ENCODE results near the gene PHF13. TPM values are rescaled to one million over a fixed set of nuclear protein-coding genes. Genes with fewer than 3 reads are reported as not detected.
A peak's percentile ranks its signal among the peaks of the same experiment; 100 is the strongest.

Gene PHF13
- total and polyA plus RNA-seq, 7 experiments from 2014 or later: 4.4 to 14.3 (median 8.0) TPM

DNA sequence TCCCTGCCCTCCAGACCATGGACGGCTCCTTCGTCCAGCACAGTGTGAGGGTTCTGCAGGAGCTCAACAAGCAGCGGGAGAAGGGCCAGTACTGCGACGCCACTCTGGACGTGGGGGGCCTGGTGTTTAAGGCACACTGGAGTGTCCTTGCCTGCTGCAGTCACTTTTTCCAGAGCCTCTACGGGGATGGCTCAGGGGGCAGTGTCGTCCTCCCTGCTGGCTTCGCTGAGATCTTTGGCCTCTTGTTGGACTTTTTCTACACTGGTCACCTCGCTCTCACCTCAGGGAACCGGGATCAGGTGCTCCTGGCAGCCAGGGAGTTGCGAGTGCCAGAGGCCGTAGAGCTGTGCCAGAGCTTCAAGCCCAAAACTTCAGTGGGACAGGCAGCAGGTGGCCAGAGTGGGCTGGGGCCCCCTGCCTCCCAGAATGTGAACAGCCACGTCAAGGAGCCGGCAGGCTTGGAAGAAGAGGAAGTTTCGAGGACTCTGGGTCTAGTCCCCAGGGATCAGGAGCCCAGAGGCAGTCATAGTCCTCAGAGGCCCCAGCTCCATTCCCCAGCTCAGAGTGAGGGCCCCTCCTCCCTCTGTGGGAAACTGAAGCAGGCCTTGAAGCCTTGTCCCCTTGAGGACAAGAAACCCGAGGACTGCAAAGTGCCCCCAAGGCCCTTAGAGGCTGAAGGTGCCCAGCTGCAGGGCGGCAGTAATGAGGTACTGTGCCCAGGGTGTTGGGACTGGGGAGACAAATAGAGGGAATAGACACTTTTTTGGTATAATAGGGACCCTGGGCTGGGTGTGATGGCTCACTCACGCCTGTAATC is 32.7 kb upstream of the PHF13 start:
- H3K27me3 ChIP-seq (ENCODE audit: control insufficient read depth in 2 of 2, insufficient read depth in 2 of 2, low read length in 2 of 2): no peaks in the 10 kb centered on the region
- H3K9me3 ChIP-seq (ENCODE audit: control insufficient read depth in 2 of 3, low read length in 3 of 3): no peaks in the 10 kb centered on the region
- H3K36me3 ChIP-seq (ENCODE audit: control insufficient read depth in 2 of 3, insufficient read depth in 3 of 3, low read length in 3 of 3): peaks cover 0 to 9% (median 0%) of the 10 kb centered on the region in 3 experiments
- ATAC-seq (no peak), DNase-seq (no peak)
- no peaks in the 10 kb centered on the region for H3K27me3 Mint-ChIP-seq
- CTCF ChIA-PET: interaction anchor here (0.5 to 1.7 kb wide), 9 partner anchors 8 to 95 kb away, joined by 3 to 7 read pairs (median 3); no protein-coding TSS in a partner anchor
- intact Hi-C loops (cut with micrococcal nuclease): loop anchor here in 1 of 2 donors (1.0 kb wide), 1 partner anchor 20 kb away; no protein-coding TSS in a partner anchor
- peaks cover 25 to 27% of the 10 kb centered on the region in 2 donors for H3K4me1 ChIP-seq (ENCODE audit: control insufficient read depth in 2 of 2, insufficient read depth in 2 of 2, low read length in 2 of 2)
- H3K4me1 Mint-ChIP-seq: peaks cover 34 to 50% (median 40%) of the 10 kb centered on the region in 7 donors
- peak overlapping the region; percentile 88 to 98 (median 95) for H3K27ac Mint-ChIP-seq
- peak overlapping the region; percentile 76 for H3K4me3 ChIP-seq (ENCODE audit: low read length)
- H3K27ac ChIP-seq (ENCODE audit: low read depth, low read length): peak overlapping the region; percentile 91
- peaks cover 0 to 4% (median 0%) of the 10 kb centered on the region in 5 donors for H3K36me3 Mint-ChIP-seq
- H3K4me3 Mint-ChIP-seq: peak overlapping the region; percentile 76 to 97 (median 96)
- POLR2A ChIA-PET: interaction anchor here (0.7 to 6.9 kb wide), 16 partner anchors 8 to 121 kb away, joined by 3 to 153 read pairs (median 4); partner anchors contain the start of genes DNAJC11, KLHL21, NOL9 and TAS1R1
- peaks cover 0 to 2% (median 0%) of the 10 kb centered on the region in 11 donors for H3K9me3 Mint-ChIP-seq

DNA sequence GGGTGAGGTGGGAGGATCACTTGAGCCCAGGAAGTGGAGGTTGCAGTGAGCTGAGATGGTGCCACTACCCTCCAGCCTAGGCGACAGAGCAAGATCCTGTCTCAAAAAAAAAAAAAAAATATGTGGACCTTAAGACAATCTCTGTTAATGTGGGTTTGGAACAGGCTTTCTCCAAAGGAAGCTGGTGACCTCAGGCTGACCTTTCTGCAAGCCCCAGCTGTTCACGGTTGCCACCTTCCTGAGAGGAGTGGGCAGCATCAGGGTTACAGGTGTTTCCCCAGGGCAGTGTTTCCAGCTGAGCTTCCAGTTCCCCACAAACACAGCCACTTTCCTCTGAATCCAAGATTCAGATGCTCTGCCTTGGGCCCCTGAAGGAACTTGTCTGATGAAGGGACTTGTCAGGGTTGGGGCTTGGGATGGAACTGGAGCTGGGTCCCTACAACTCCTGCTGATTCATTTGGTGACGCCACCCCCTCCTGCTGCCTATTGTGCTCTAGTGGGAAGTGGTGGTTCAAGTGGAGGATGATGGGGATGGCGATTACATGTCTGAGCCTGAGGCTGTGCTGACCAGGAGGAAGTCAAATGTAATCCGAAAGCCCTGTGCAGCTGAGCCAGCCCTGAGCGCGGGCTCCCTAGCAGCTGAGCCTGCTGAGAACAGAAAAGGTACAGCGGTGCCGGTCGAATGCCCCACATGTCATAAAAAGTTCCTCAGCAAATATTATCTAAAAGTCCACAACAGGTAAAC is 31.8 kb upstream of the PHF13 start:
- peak; percentile 36 for ATAC-seq
- POLR2A ChIA-PET: interaction anchor here (0.7 to 6.9 kb wide), 8 partner anchors 20 to 122 kb away, joined by 3 to 153 read pairs (median 5); partner anchors contain the start of genes KLHL21, NOL9 and TAS1R1

DNA sequence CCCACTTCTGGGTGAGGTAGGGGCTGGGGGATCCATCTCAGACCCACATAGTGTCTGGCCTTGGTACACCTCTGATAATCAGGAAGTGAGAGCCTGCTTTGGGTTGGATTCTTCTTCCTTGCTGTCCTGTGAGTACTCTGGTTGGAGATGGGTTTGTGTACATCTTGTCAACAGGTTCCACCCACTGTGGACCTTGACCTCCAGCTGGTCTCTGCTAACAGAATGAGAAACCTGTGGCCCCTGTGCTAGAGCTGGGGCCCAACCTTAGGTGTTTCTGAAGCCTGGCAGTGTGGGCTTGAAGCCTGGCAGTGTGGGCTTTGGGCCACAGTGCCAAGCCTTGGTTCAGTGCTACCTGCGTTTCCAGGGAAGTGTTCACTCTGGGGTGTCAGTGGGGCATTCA is 31.2 kb upstream of the PHF13 start:
- no peak for ATAC-seq
- intact Hi-C loops (cut with micrococcal nuclease): no loop called here
- Histone ChIP-seq H3K27ac (ENCODE audit: low read depth, low read length) (peak overlapping the region; percentile 38), H3K4me3 (ENCODE audit: low read length) (no peak overlapping the region), H3K4me1 (ENCODE audit: control insufficient read depth in 2 of 2, insufficient read depth in 2 of 2, low read length in 2 of 2) (peaks cover 27 to 31% of the 10 kb centered on the region in 2 donors), H3K27me3 (ENCODE audit: control insufficient read depth in 2 of 2, insufficient read depth in 2 of 2, low read length in 2 of 2) (no peaks in the 10 kb centered on the region), H3K9me3 (ENCODE audit: control insufficient read depth in 2 of 3, low read length in 3 of 3) (no peaks in the 10 kb centered on the region), H3K36me3 (ENCODE audit: control insufficient read depth in 2 of 3, insufficient read depth in 3 of 3, low read length in 3 of 3) (peaks cover 0 to 9% (median 0%) of the 10 kb centered on the region in 3 experiments)
- ChIA-PET POLR2A (interaction anchor here (3.2 to 6.9 kb wide), 2 partner anchors 19 to 28 kb away, joined by 21 to 153 read pairs; partner anchors contain the start of genes KLHL21, NOL9 and TAS1R1), CTCF (interaction anchor here (0.6 to 1.1 kb wide), 2 partner anchors 29 to 30 kb away, joined by 3 to 4 read pairs; no protein-coding TSS in a partner anchor)
- peaks cover 0 to 2% (median 0%) of the 10 kb centered on the region in 11 donors for H3K9me3 Mint-ChIP-seq
- no peak for DNase-seq
- no peaks in the 10 kb centered on the region for H3K27me3 Mint-ChIP-seq
- H3K36me3 Mint-ChIP-seq: peaks cover 0 to 4% (median 0%) of the 10 kb centered on the region in 5 donors
- peak overlapping the region; percentile 52 to 97 (median 72) for H3K4me3 Mint-ChIP-seq
- H3K27ac Mint-ChIP-seq: peak overlapping the region in 8 of 9 donors; percentile 26 to 98 (median 74)
- H3K4me1 Mint-ChIP-seq: peaks cover 35 to 56% (median 44%) of the 10 kb centered on the region in 7 donors

More for the DNA sequence above, 31.8 kb upstream of the PHF13 start:
- H3K4me1 Mint-ChIP-seq: peaks cover 34 to 50% (median 40%) of the 10 kb centered on the region in 7 donors
- Histone ChIP-seq H3K4me1 (ENCODE audit: control insufficient read depth in 2 of 2, insufficient read depth in 2 of 2, low read length in 2 of 2) (peaks cover 25 to 27% of the 10 kb centered on the region in 2 donors), H3K36me3 (ENCODE audit: control insufficient read depth in 2 of 3, insufficient read depth in 3 of 3, low read length in 3 of 3) (peaks cover 0 to 9% (median 0%) of the 10 kb centered on the region in 3 experiments), H3K9me3 (ENCODE audit: control insufficient read depth in 2 of 3, low read length in 3 of 3) (no peaks in the 10 kb centered on the region), H3K27me3 (ENCODE audit: control insufficient read depth in 2 of 2, insufficient read depth in 2 of 2, low read length in 2 of 2) (no peaks in the 10 kb centered on the region), H3K4me3 (ENCODE audit: low read length) (no peak overlapping the region), H3K27ac (ENCODE audit: low read depth, low read length) (peak overlapping the region; percentile 38)
- peak overlapping the region; percentile 52 to 97 (median 88) for H3K4me3 Mint-ChIP-seq
- no peaks in the 10 kb centered on the region for H3K27me3 Mint-ChIP-seq
- CTCF ChIA-PET: interaction anchor here (0.6 to 1.3 kb wide), 7 partner anchors 29 to 1262 kb away, joined by 3 to 4 read pairs (median 3); no protein-coding TSS in a partner anchor
- peaks cover 0 to 4% (median 0%) of the 10 kb centered on the region in 5 donors for H3K36me3 Mint-ChIP-seq
- intact Hi-C loops (cut with micrococcal nuclease): no loop called here
- no peak for DNase-seq
- peak overlapping the region; percentile 43 to 98 (median 91) for H3K27ac Mint-ChIP-seq
- H3K9me3 Mint-ChIP-seq: peaks cover 0 to 2% (median 0%) of the 10 kb centered on the region in 11 donors

GRCh38 chr1:6584126-6585080 is 29.1 kb upstream of the PHF13 start:
- Mint-ChIP-seq H3K27me3 (no peaks in the 10 kb centered on the region), H3K9me3 (peaks cover 0 to 2% (median 0%) of the 10 kb centered on the region in 11 donors), H3K36me3 (peaks cover 0 to 4% (median 0%) of the 10 kb centered on the region in 5 donors), H3K4me3 (peak overlapping the region in 1 of 10 donors; percentile 16), H3K27ac (peak overlapping the region in 8 of 9 donors; percentile 7 to 82 (median 32)), H3K4me1 (peaks cover 28 to 57% (median 48%) of the 10 kb centered on the region in 7 donors)
- ATAC-seq: no peak
- no peak overlapping the region for H3K4me3 ChIP-seq (ENCODE audit: low read length)
- no peak for DNase-seq
- H3K27ac ChIP-seq (ENCODE audit: low read depth, low read length): no peak overlapping the region
- H3K36me3 ChIP-seq (ENCODE audit: control insufficient read depth in 2 of 3, insufficient read depth in 3 of 3, low read length in 3 of 3): peaks cover 0 to 28% (median 0%) of the 10 kb centered on the region in 3 experiments
- peaks cover 23 to 29% of the 10 kb centered on the region in 2 donors for H3K4me1 ChIP-seq (ENCODE audit: control insufficient read depth in 2 of 2, insufficient read depth in 2 of 2, low read length in 2 of 2)
- POLR2A ChIA-PET: interaction anchor here (0.8 to 1.2 kb wide), 2 partner anchors 15 to 16 kb away, joined by 3 read pairs; no protein-coding TSS in a partner anchor
- no peaks in the 10 kb centered on the region for H3K27me3 ChIP-seq (ENCODE audit: control insufficient read depth in 2 of 2, insufficient read depth in 2 of 2, low read length in 2 of 2)
- CTCF ChIA-PET: no interaction called here
- H3K9me3 ChIP-seq (ENCODE audit: control insufficient read depth in 2 of 3, low read length in 3 of 3): no peaks in the 10 kb centered on the region
- intact Hi-C loops (cut with micrococcal nuclease): no loop called here

GRCh38 chr1:6585081-6585722 is 28.3 kb upstream of the PHF13 start:
- ChIA-PET CTCF (no interaction called here), POLR2A (interaction anchor here (1.2 kb wide), 1 partner anchor 15 kb away, joined by 3 read pairs; no protein-coding TSS in a partner anchor)
- intact Hi-C loops (cut with micrococcal nuclease): no loop called here
- Histone ChIP-seq H3K4me3 (ENCODE audit: low read length) (no peak overlapping the region), H3K27me3 (ENCODE audit: control insufficient read depth in 2 of 2, insufficient read depth in 2 of 2, low read length in 2 of 2) (no peaks in the 10 kb centered on the region), H3K36me3 (ENCODE audit: control insufficient read depth in 2 of 3, insufficient read depth in 3 of 3, low read length in 3 of 3) (peaks cover 0 to 32% (median 0%) of the 10 kb centered on the region in 3 experiments), H3K27ac (ENCODE audit: low read depth, low read length) (no peak overlapping the region), H3K9me3 (ENCODE audit: control insufficient read depth in 2 of 3, low read length in 3 of 3) (no peaks in the 10 kb centered on the region), H3K4me1 (ENCODE audit: control insufficient read depth in 2 of 2, insufficient read depth in 2 of 2, low read length in 2 of 2) (peaks cover 21 to 27% of the 10 kb centered on the region in 2 donors)
- ATAC-seq (no peak), DNase-seq (no peak)
- Mint-ChIP-seq H3K4me1 (peaks cover 26 to 59% (median 43%) of the 10 kb centered on the region in 7 donors), H3K27ac (peak overlapping the region in 5 of 9 donors; percentile 7 to 82 (median 11)), H3K4me3 (no peak overlapping the region), H3K9me3 (peaks cover 0 to 2% (median 0%) of the 10 kb centered on the region in 11 donors), H3K27me3 (no peaks in the 10 kb centered on the region), H3K36me3 (peaks cover 0 to 8% (median 0%) of the 10 kb centered on the region in 5 donors)
